GM18511 (cell line): Measurements from ENCODE around the gene HBG1.
"Not testable (repeated sequence)": the region's sequence is repeated elsewhere in the genome, so short reads cannot be mapped to it uniquely, and the experiment has no call there.

ENCODE experiments used
- ATAC-seq: cut with Tn5 transposase; IDR thresholded peaks from one replicate; pipeline ENCODE4 v1.9.1; 2021; ENCODE audit warnings: mild to moderate bottlenecking, moderate library complexity; ENCODE audit not compliant: unreplicated experiment

Gene HBG1

DNA sequence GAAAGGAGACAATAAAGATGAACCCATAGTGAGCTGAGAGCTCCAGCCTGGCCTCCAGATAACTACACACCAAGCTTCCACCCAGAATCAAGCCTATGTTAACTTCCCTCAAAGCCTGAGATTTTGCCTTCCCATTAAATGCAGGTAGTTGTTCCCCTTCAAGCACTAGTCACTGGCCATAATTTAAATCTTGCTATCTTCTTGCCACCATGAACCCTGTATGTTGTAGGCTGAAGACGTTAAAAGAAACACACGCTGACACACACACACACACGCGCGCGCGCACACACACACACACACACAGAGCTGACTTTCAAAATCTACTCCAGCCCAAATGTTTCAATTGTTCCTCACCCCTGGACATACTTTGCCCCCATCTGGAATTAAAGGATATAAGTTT, 1.2 kb downstream of the HBG1 start:
- ATAC-seq = not testable (repeated sequence)

DNA sequence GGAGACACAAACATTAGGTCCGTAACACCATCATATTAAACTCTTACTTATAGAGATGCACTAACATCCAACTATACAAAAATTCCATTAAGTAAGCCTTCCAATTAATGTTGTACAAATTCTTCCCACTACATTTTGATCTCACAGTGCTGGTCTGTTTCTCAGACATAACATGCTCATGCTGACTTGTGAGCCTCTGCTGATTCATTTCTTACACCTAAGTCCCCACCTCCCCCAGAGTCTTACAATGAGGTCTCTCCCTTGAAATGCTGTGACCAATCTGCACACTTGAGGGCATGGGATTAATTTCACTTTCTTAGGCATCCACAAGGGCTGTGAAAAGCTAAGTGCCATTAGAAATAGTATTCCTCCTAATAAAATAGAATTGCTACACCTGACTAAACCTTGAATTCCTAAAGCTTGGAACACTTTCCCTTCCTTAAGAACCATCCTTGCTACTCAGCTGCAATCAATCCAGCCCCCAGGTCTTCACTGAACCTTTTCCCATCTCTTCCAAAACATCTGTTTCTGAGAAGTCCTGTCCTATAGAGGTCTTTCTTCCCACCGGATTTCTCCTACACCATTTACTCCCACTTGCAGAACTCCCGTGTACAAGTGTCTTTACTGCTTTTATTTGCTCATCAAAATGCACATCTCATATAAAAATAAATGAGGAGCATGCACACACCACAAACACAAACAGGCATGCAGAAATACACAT, 2.0 kb downstream of the HBG1 start:
- ATAC-seq = no peak

DNA sequence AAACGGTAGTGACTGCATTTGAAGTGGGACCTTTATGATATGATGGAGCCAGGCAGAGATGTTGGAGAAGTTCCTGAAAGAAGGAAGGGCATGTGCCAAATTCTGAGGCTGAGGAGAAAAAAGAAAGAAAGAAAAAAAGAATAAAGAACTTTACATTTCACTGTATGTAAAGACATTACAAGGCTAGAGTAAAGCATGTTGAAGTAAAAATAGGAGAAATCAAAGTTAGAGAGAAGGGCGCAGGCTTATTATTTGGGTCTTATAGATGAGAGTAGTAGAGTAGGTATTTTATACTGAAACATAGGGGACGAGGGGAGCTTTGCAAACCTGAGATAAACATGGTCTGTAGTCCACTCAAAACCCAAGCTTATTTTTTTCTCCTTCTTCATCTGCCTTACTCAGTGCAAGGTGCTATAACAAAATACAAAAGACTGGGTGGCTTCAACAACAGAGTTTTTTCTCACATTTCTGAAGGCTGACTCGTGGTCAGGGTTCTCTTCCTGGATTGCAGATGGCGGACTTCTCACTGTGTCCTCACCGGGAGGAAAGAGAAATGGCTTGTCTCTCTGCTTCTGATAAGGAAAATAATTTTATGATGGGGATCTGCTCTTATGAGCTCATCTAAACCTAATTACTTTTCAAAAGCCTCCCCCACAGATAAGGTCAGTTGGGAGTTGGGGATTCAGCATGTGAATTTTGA, 2.7 kb downstream of the HBG1 start:
- no peak for ATAC-seq

DNA sequence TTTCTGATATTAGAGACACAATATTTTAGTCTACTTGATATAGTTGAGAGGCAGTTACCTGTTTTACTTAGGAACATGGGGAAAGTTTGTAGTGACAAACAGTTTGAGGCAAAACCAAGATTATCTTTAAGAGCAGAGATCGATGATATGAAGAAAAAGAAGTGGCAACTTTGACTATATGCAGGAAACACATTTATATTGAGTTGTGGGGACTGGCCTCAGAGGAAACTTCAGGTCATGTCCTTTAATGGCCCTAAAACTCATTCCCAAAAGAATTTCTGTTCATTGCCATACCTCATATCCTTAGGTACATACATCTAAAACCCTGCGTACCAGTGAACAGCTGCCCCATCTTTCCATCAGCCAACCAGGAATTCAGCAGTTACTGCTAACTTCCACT, 4.5 kb downstream of the HBG1 start:
- no peak for ATAC-seq

DNA sequence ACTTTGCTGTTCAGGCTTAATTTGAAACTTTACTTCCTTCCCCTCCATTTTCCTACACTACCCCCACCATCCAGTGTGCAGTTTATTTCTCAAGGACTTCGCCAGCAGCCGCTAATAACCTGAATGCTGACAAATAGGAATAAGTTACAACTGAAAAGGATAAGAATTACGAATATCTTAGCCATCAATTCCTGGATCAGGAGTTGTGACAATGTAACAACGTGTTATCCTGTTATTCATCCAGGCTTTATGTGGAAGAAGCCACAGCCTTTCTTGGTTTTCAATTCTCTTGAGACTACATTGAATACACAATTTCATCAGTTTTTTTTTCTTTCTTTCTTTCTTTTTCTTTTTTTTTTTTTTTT, 5.9 kb downstream of the HBG1 start:
- ATAC-seq = no peak

DNA sequence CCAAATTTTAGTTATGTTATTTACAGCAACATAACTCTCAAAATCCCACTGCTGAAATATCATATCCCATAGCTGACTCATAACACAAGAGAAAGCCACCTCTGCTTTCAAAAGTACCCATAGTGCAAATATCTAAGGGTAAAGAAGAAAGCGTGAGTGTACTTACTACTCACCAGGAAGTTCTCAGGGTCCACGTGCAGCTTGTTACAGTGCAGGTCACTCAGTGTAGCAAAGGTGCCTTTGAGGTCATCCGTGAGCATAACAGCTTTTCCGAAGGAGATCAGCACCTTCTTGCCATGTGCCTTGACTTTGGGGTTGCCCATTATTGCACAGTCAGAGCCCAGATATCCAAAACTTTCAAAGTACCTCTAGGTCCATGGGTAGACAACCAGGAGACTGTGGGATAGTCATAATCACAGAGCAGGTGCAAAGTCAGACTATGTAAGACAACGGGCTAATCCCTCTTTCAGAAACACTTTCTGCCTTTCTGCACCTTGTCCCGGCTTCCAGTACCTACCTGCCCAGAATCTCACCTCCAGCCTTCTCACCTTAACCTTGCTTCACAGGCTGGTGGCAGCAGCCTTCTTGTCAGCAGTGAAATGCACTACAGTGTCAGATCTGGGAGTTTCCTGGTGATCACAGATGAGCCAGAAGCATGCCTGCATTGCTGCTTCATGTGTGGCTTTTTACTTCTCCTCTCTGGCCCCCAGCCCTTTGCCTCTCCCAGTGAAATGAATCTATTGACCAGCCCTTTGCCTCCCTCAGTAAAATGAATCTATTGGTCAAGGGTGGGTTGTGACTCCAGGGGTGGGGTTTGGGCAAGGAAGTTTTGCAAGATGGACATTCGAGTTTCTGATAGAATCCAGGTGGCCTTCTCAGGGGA, 6.5 kb downstream of the HBG1 start:
- peak; percentile 78 for ATAC-seq

DNA sequence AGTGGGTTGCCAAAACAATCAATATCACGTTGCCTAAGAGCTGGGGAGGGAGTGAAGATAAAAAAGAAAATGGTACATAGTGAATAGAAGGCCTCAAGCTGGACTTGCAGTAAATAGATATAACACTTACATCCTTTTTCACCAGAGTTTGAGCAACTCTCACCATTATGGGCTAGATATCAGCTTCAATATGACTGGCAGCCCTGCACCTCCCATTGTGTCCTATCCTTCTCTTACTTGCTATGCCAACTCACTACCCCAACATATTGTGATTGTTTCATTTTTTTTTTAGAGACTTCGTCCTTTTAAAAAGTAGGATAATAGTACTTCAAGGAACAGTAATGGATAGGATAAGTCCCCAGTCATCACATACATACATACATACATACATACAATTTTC, 7.4 kb downstream of the HBG1 start:
- ATAC-seq = no peak

DNA sequence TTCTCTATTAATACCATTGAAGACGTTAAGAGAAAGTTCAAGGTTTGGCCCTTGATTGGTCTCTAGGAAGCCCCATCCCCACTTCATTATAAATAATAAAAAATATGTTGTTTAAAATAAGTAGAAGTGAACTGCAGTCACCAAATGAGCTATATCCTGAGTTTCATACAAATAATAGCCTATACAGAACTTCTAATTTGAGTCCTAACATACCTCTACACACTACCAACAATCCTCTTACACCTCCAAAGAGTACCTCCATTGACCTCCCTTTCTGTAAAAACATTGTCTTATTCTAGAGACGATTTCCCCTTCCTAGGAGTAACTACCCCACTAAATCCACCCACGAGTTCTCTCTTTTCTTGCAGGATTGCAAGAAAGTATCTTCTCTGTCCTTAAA, 8.2 kb downstream of the HBG1 start:
- no peak for ATAC-seq

DNA sequence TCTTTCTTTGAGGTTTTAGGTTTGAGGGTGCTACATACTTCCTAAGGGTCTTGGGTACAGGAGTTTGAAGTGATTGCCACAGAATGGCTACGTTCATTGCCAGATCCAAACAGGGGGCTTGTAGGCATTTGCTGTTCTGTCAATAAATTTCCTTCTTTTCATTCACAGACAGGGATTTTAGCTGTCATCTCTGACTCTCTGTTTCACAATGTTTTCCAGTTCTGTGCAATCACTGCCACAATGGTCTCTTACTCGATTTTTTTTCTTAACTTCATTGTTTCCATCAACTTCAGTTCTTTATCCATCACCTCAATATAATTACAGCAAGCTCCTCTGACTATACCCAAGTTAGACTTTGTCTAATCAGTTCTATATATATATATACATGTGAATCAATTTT, 9.2 kb downstream of the HBG1 start:
- ATAC-seq = no peak

DNA sequence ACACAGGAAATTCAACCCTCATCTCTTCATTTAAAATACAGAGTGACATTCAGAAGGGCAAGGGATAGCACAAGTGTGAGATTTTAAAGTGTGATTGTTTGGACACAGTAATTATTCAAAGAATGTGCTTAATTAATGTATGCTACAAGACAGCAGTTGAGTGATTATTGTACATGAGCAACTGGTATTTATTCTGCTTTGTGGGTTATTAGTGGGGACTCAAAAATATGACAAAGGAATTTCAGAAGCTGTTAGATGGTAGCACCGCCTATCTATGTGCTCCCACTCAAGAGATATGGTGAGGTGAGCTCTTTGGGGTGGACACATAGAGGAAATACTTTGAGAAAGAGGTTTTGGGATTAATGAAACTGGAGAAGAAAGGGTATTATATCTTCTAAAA, 9.6 kb downstream of the HBG1 start:
- no peak for ATAC-seq

DNA sequence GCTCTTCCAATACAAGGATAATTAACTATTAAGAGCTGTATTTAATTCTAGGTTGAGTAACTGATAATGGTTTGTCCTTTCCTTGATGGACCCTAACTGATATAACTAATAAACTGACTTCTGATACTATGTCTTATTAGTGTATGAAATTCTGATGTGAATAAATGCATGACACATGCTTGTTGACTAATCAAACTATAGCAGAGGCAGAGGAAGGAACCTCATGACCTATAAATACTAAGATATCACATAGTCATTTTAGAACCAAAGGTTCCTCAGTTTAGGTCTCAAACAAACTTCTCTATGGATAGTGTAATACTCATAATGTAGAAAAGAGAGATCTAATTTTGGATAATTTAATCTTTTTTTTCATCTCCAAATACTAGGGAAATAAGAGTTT, 10.6 kb downstream of the HBG1 start:
- ATAC-seq = no peak

DNA sequence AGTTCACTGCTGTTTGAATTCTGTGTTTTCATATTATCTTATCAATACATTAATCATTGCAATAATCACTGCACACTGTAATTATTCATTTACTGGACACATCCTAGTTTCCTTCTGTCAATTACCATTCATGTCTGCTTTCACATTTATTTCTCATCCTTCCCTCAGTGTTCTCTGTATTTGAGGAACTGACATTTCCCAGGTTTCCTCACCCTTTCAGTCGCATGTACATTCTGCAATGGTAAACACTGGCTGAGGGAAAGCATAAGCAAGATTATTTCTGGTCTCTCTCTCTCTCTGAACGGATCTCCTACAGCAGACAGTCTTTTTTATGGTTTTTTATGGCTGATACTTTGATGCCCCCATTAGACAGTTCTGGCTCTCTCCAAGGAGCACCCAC, 11.2 kb downstream of the HBG1 start:
- no peak for ATAC-seq

DNA sequence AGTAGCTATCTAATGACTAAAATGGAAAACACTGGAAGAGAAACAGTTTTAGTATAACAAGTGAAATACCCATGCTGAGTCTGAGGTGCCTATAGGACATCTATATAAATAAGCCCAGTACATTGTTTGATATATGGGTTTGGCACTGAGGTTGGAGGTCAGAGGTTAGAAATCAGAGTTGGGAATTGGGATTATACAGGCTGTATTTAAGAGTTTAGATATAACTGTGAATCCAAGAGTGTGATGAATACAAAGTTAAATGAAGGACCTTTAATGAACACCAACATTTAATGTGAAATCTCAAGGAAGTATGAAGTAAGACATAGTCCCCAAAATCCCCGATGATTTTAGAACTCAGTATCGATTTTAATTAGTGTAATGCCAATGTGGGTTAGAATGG, 12.2 kb downstream of the HBG1 start:
- no peak for ATAC-seq

DNA sequence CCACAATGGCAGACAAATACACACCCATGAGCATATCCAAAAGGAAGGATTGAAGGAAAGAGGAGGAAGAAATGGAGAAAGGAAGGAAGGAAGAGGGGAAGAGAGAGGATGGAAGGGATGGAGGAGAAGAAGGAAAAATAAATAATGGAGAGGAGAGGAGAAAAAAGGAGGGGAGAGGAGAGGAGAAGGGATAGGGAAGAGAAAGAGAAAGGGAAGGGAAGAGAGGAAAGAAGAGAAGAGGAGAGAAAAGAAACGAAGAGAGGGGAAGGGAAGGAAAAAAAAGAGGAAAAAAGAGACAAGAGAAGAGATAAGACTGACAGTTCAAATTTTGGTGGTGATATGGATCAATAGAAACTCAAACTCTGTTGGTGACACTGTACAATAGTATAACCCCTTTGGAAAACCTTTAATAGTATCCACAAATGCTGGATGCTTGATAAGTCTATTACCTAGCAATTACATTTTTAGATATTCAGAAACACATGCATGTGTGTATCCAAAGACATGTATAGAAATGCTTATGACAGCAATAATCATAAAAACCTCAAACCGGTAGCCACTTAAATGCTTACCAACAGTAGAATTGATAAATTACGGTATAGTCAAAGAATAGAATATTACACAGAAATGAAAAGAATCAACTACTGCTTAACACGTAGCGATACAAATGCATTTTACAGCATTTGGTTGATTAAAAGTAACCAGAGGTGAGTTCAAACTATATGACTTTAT, 14.1 kb downstream of the HBG1 start:
- ATAC-seq = no peak

DNA sequence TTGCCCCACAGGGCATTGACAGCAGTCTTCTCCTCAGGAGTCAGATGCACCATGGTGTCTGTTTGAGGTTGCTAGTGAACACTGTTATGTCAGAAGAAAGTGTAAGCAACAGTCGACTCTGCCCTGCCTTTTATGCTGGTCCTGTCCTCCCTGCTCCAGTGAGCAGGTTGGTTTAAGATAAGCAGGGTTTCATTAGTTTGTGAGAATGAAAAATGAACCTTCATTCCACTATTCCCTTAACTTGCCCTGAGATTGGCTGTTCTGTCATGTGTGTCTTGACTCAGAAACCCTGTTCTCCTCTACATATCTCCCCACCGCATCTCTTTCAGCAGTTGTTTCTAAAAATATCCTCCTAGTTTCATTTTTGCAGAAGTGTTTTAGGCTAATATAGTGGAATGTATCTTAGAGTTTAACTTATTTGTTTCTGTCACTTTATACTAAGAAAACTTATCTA, 15.2 kb downstream of the HBG1 start, which contains the start of gene HBD:
HBD (minus strand) TSS at position 103 of the 454 bp plus-strand sequence; CDS start at position 53, 50 bp downstream.
- ATAC-seq = peak; percentile 91

DNA sequence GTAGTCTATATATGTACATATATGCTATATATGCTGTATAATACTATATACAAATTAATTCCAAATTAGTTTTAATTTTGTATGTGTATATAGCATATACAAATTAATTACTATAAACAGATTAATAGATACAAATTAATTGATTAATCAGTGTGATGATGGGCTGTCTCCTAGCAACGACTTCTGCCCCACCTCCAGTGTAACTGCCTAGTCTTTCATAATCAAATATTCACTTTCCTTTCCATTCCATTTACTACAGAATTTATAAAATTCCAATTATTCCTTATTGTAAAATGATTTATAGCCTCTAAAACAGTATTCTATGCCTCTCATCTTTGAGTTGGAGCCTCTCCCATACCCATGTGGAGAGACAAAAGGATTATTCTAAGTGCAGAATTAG, 16.4 kb downstream of the HBG1 start:
- ATAC-seq = no peak

DNA sequence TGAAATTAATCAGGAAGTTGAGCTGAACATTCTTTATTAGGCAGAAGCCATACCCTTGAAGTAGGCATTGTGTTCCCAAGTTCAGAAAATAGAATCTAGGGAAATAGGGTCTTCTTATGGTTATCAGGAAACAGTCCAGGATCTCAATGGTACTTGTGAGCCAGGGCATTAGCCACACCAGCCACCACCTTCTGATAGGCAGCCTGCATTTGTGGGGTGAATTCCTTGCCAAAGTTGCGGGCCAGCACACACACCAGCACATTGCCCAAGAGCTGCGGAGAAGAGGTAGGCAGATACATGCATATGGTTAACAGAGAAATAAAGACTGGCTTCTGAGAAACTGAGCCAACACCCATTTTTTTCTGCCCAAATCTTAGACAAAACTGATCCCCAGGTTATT, 16.8 kb downstream of the HBG1 start:
- no peak for ATAC-seq

DNA sequence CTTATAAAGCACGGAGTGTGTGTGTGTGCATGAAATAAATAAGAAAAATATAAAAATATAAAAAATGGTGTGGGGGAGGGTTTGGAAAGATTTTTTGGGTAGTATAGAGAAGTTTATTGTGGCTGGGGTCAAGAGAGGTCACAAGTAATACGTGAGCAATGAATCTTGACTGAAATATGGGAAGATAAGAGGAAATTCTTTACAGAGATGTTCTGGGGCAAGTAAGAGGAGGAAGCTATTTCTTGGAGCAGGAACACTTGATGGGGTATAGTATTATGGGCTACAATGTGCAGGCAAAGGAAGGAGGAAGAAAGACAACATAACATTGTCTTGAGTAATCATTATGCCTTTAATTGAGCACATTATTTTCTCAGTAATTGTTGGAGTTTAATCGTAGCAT, 17.5 kb downstream of the HBG1 start:
- no peak for ATAC-seq

DNA sequence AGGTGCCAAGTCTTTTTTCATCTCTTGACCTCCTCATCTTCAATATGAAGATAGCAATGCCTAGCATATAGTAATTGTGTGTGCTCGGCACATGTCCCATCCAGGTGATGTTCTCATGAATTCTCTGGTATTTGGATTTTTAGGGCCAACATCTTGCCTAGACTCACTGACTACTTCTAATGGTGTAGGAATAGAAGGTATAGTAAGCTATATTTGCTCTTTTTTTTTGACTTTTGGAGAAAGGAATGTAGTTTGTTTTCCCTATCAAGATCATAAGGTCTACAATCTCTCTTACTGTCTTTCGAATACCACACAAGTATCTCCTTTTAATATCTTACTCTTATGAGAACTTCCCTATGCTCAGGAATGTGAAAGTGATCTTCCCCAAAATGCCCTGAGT, 18.5 kb downstream of the HBG1 start:
- no peak for ATAC-seq

DNA sequence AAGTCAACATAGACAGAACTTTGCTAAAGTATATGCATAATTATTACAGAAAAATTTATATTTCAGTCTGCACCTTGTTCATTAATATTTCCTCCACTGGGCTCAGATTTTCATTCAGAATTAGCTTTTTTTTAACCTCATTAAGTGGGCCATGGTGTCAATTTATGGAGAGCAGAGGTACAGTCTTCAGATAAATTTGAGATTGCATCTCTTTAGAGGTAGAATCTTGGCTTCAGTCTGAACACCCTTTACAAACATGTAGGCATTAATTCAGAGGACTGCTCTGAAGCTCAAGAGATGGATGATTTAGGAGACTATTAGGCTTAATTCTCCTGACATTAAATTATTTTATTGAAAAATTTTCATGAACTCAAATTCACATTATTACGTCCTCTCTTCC, 19.4 kb downstream of the HBG1 start:
- ATAC-seq = no peak

DNA sequence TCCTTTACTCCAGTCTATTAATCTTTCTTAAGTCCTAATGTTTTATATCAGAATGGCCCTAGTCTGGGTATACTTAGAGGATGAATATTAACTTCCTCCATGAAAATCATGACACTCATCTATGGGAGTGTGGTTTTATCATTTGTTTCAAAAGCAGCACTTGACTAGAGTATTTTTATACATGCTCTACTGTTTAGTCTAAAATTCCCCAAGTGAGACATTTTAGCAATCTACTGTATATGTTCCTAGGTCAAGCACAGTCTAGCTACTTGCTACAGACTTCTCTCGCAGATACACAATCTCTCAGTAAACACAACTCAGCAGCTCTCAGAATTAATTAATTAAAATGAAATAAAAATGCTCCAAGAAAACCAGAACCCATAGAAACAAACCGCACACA, 19.9 kb downstream of the HBG1 start:
- ATAC-seq = no peak
